ENCODE data around the gene PRKAG2. TPM values are rescaled to one million over a fixed set of nuclear protein-coding genes. Genes with fewer than 3 reads are reported as not detected.

PRKAG2 gene
- total RNA-seq, 4 donors from 2014 or later, result 8.9 to 35.1 (median 13.6) TPM

- peaks cover 0 to 23% (median 0%) of the 10 kb centered on the region in 4 donors for H3K27me3 ChIP-seq
- intact Hi-C loops (cut with DNase I), result no loop called here
- H3K4me3 ChIP-seq, result no peak overlapping the region
- no peak overlapping the region for H3K27ac ChIP-seq
- no peaks in the 10 kb centered on the region for H3K9me3 ChIP-seq
- WGBS, 2 donors, result 89 to 100% methylated on average over 2 to 3 of the region's 29 CpGs
- peaks cover 14 to 18% (median 14%) of the 10 kb centered on the region in 3 donors for H3K4me1 ChIP-seq
- no peak for TF ChIP-seq POLR2A (IDR thresholded peaks at IDR 0.05)
- TF ChIP-seq CTCF (IDR thresholded peaks at IDR 0.05), result no peak
- no peak for DNase-seq
- no peaks in the 10 kb centered on the region for H3K36me3 ChIP-seq
These were observed 152.5 kb downstream of the PRKAG2 start for GRCh38 chr7:151724250-151724915.

GRCh38 chr7:151723321-151723720 lies 153.6 kb downstream of the PRKAG2 start:
- DNase-seq, result no peak
- 90 to 92% methylated on average over 9 to 11 of the region's 12 CpGs for WGBS, 2 donors
- peaks cover 0 to 12% (median 0%) of the 10 kb centered on the region in 4 donors for H3K27me3 ChIP-seq
- H3K27ac ChIP-seq, result no peak overlapping the region
- no peaks in the 10 kb centered on the region for H3K9me3 ChIP-seq
- H3K4me1 ChIP-seq, result peaks cover 13 to 18% (median 14%) of the 10 kb centered on the region in 3 donors
- TF ChIP-seq POLR2A (IDR thresholded peaks at IDR 0.05) (no peak), CTCF (IDR thresholded peaks at IDR 0.05) (no peak)
- intact Hi-C loops (cut with DNase I), result no loop called here
- H3K36me3 ChIP-seq, result no peaks in the 10 kb centered on the region
- no peak overlapping the region for H3K4me3 ChIP-seq

- DNase-seq, result no peak
- Histone ChIP-seq H3K9me3 (no peaks in the 10 kb centered on the region), H3K4me1 (peaks cover 5 to 10% (median 7%) of the 10 kb centered on the region in 3 donors), H3K27me3 (peaks cover 0 to 11% (median 0%) of the 10 kb centered on the region in 4 donors), H3K4me3 (no peak overlapping the region), H3K36me3 (no peaks in the 10 kb centered on the region), H3K27ac (no peak overlapping the region)
- TF ChIP-seq CTCF (IDR thresholded peaks at IDR 0.05) (no peak), POLR2A (IDR thresholded peaks at IDR 0.05) (no peak)
- WGBS, 2 donors, result 80 to 97% methylated on average over 1 to 8 of the region's 12 CpGs
- intact Hi-C loops (cut with DNase I), result no loop called here
These were observed 154.4 kb downstream of the PRKAG2 start for GRCh38 chr7:151722533-151722932.

GRCh38 chr7:151721694-151722093 lies 155.2 kb downstream of the PRKAG2 start:
- Histone ChIP-seq H3K27ac (no peak overlapping the region), H3K27me3 (peaks cover 0 to 11% (median 0%) of the 10 kb centered on the region in 4 donors), H3K4me1 (peaks cover 0 to 2% (median 0%) of the 10 kb centered on the region in 3 donors), H3K4me3 (no peak overlapping the region), H3K9me3 (no peaks in the 10 kb centered on the region), H3K36me3 (no peaks in the 10 kb centered on the region)
- intact Hi-C loops (cut with DNase I), result no loop called here
- TF ChIP-seq POLR2A (IDR thresholded peaks at IDR 0.05) (no peak), CTCF (IDR thresholded peaks at IDR 0.05) (no peak)
- DNase-seq, result no peak
- 54 to 61% methylated on average over 5 of the region's 5 CpGs for WGBS, 2 donors

- H3K4me1 ChIP-seq, result peaks cover 0 to 6% (median 0%) of the 10 kb centered on the region in 3 donors
- peaks cover 0 to 11% (median 0%) of the 10 kb centered on the region in 4 donors for H3K27me3 ChIP-seq
- no peaks in the 10 kb centered on the region for H3K9me3 ChIP-seq
- H3K36me3 ChIP-seq, result no peaks in the 10 kb centered on the region
- intact Hi-C loops (cut with DNase I), result no loop called here
- DNase-seq, result no peak
- WGBS, 2 donors, result 80 to 90% methylated on average over 1 to 2 of the region's 11 CpGs
- no peak for TF ChIP-seq CTCF (IDR thresholded peaks at IDR 0.05)
- TF ChIP-seq POLR2A (IDR thresholded peaks at IDR 0.05), result no peak
- H3K27ac ChIP-seq, result no peak overlapping the region
- no peak overlapping the region for H3K4me3 ChIP-seq
These were observed 155.7 kb downstream of the PRKAG2 start for GRCh38 chr7:151721236-151721635.
